Measurements from ENCODE around the gene RABGAP1L. TPM values are rescaled to one million over a fixed set of nuclear protein-coding genes. Genes with fewer than 3 reads are reported as not detected.
"Not testable (repeated sequence)": the region's sequence is repeated elsewhere in the genome, so short reads cannot be mapped to it uniquely, and the experiment has no call there.

Gene RABGAP1L
- total RNA-seq, 1 donor from 2014 or later = 44.1 TPM

- no peak overlapping the region for H3K4me3 Mint-ChIP-seq (ENCODE audit: unreplicated experiment)
Observed at GRCh38 chr1:174248041-174248440, 88.7 kb downstream of the RABGAP1L start.

GRCh38 chr1:174256386-174256785 lies 97.1 kb downstream of the RABGAP1L start:
- not testable (repeated sequence) for H3K27ac Mint-ChIP-seq (ENCODE audit: unreplicated experiment); H3K27me3 Mint-ChIP-seq (ENCODE audit: unreplicated experiment); H3K36me3 Mint-ChIP-seq (ENCODE audit: unreplicated experiment); DNase-seq; H3K9me3 Mint-ChIP-seq (ENCODE audit: unreplicated experiment); H3K4me1 Mint-ChIP-seq (ENCODE audit: low read depth, unreplicated experiment); H3K4me3 Mint-ChIP-seq (ENCODE audit: unreplicated experiment)

More at GRCh38 chr1:174248041-174248440, 88.7 kb downstream of the RABGAP1L start:
- no peaks in the 10 kb centered on the region for H3K9me3 Mint-ChIP-seq (ENCODE audit: unreplicated experiment)
- no peak overlapping the region for H3K27ac Mint-ChIP-seq (ENCODE audit: unreplicated experiment)
- DNase-seq = no peak
- no peaks in the 10 kb centered on the region for H3K36me3 Mint-ChIP-seq (ENCODE audit: unreplicated experiment)
- no peaks in the 10 kb centered on the region for H3K27me3 Mint-ChIP-seq (ENCODE audit: unreplicated experiment)
- H3K4me1 Mint-ChIP-seq (ENCODE audit: low read depth, unreplicated experiment) = no peaks in the 10 kb centered on the region
- TF ChIP-seq CTCF (IDR thresholded peaks at IDR 0.05; ENCODE audit: partially characterized antibody, unreplicated experiment) = no peak

GRCh38 chr1:174258148-174258550 lies 98.8 kb downstream of the RABGAP1L start:
- Mint-ChIP-seq H3K9me3 (ENCODE audit: unreplicated experiment) (no peaks in the 10 kb centered on the region), H3K4me1 (ENCODE audit: low read depth, unreplicated experiment) (peaks cover 1% of the 10 kb centered on the region)
- peak; percentile 36 for DNase-seq

GRCh38 chr1:174262349-174263241 lies 103.3 kb downstream of the RABGAP1L start:
- Mint-ChIP-seq H3K36me3 (ENCODE audit: unreplicated experiment) (no peaks in the 10 kb centered on the region), H3K27me3 (ENCODE audit: unreplicated experiment) (no peaks in the 10 kb centered on the region), H3K4me1 (ENCODE audit: low read depth, unreplicated experiment) (peaks cover 1% of the 10 kb centered on the region)

More at GRCh38 chr1:174258148-174258550, 98.8 kb downstream of the RABGAP1L start:
- Mint-ChIP-seq H3K4me3 (ENCODE audit: unreplicated experiment) (no peak overlapping the region), H3K36me3 (ENCODE audit: unreplicated experiment) (no peaks in the 10 kb centered on the region), H3K27me3 (ENCODE audit: unreplicated experiment) (no peaks in the 10 kb centered on the region), H3K27ac (ENCODE audit: unreplicated experiment) (no peak overlapping the region)
- peak; percentile 76 for TF ChIP-seq CTCF (IDR thresholded peaks at IDR 0.05; ENCODE audit: partially characterized antibody, unreplicated experiment)

GRCh38 chr1:174265282-174265681 lies 106.0 kb downstream of the RABGAP1L start:
- Mint-ChIP-seq H3K27me3 (ENCODE audit: unreplicated experiment) (no peaks in the 10 kb centered on the region), H3K4me3 (ENCODE audit: unreplicated experiment) (no peak overlapping the region), H3K36me3 (ENCODE audit: unreplicated experiment) (no peaks in the 10 kb centered on the region), H3K9me3 (ENCODE audit: unreplicated experiment) (no peaks in the 10 kb centered on the region), H3K27ac (ENCODE audit: unreplicated experiment) (no peak overlapping the region), H3K4me1 (ENCODE audit: low read depth, unreplicated experiment) (peaks cover 1% of the 10 kb centered on the region)
- TF ChIP-seq CTCF (IDR thresholded peaks at IDR 0.05; ENCODE audit: partially characterized antibody, unreplicated experiment) = no peak
- no peak for DNase-seq

More at GRCh38 chr1:174262349-174263241, 103.3 kb downstream of the RABGAP1L start:
- H3K27ac Mint-ChIP-seq (ENCODE audit: unreplicated experiment) = peak overlapping the region; percentile 82
- TF ChIP-seq CTCF (IDR thresholded peaks at IDR 0.05; ENCODE audit: partially characterized antibody, unreplicated experiment) = peak; percentile 50
- H3K9me3 Mint-ChIP-seq (ENCODE audit: unreplicated experiment) = no peaks in the 10 kb centered on the region
- H3K4me3 Mint-ChIP-seq (ENCODE audit: unreplicated experiment) = no peak overlapping the region
- DNase-seq = no peak

All from glutamatergic neuron (in vitro differentiated cells).